Measurements from ENCODE around the gene CYP4F12. TPM values are rescaled to one million over a fixed set of nuclear protein-coding genes. Genes with fewer than 3 reads are reported as not detected.

CYP4F12 gene
- total and polyA plus RNA-seq, 2 of the 4 experiments (the other 2 are of a cell fraction): not detected

- Histone ChIP-seq H3K9me3 (ENCODE audit: control insufficient read depth, insufficient read depth, low read length) (peaks cover 10% of the 10 kb centered on the region; the same call in 1 of the 2 replicates), H3K79me1 (ENCODE audit: low read depth in 1 of 2, low read length in 2 of 2) (no peaks in the 10 kb centered on the region), H3K4me3 (ENCODE audit: insufficient read depth, low read depth, low read length) (no peak overlapping the region), H3K4me1 (ENCODE audit: control insufficient read depth, insufficient read depth, low read length) (no peaks in the 10 kb centered on the region), H3K9ac (ENCODE audit: low read depth, low read length) (no peak overlapping the region), H2AFZ (replicated peaks; ENCODE audit: low read length, poor library complexity) (no peak overlapping the region), H2AK9ac (replicated peaks; ENCODE audit: low read depth, low read length, poor library complexity) (no peak overlapping the region), H3K18ac (ENCODE audit: low read depth, low read length) (no peak overlapping the region), H3K9me1 (ENCODE audit: insufficient read depth, low read length) (no peaks in the 10 kb centered on the region), H4K20me1 (ENCODE audit: insufficient read depth, low read length) (no peaks in the 10 kb centered on the region), H3K14ac (replicated peaks; ENCODE audit: low read depth, low read length) (no peak overlapping the region), H3K27me3 (ENCODE audit: control insufficient read depth, insufficient read depth, low read length) (no peaks in the 10 kb centered on the region), H2BK15ac (ENCODE audit: low read depth, low read length) (no peak overlapping the region), H4K5ac (ENCODE audit: low read depth, low read length) (no peak overlapping the region), H3K56ac (ENCODE audit: extremely low read depth, insufficient read depth, low read length) (no peak overlapping the region), H2BK20ac (ENCODE audit: low read depth, low read length) (no peak overlapping the region), H3K23ac (ENCODE audit: low read depth, low read length) (no peak overlapping the region), H2AK5ac (ENCODE audit: low read depth, low read length) (no peak overlapping the region), H3K36me3 (ENCODE audit: control insufficient read depth, insufficient read depth, low read length) (no peaks in the 10 kb centered on the region), H2BK5ac (ENCODE audit: low read depth, low read length, poor library complexity, severe bottlenecking) (no peak overlapping the region), H3K4ac (ENCODE audit: low read depth, low read length) (no peak overlapping the region), H2BK120ac (ENCODE audit: low read depth, low read length) (no peak overlapping the region), H3K4me2 (ENCODE audit: low read depth, low read length) (no peak overlapping the region), H4K91ac (ENCODE audit: insufficient read depth, low read depth, low read length) (no peak overlapping the region), H3K27ac (ENCODE audit: insufficient read depth, low read length) (no peak overlapping the region), H4K8ac (ENCODE audit: low read depth in 2 of 2, low read length in 2 of 2) (no peak overlapping the region)
- BruUV-seq (replicated peaks): no TSS peak
- no peak for DNase-seq
- TF ChIP-seq CTCF (conservative IDR thresholded peaks at IDR 0.05; ENCODE audit: low read depth, low read length): no peak
- TF ChIP-seq MXI1 (IDR thresholded peaks at IDR 0.05; ENCODE audit: borderline replicate concordance, low read depth, low read length): no peak
- TF ChIP-seq USF2 (IDR thresholded peaks at IDR 0.05; ENCODE audit: low read depth, low read length): no peak
- no peak for TF ChIP-seq MAFK (IDR thresholded peaks at IDR 0.05; ENCODE audit: low read depth, low read length)
- no peak for TF ChIP-seq CHD1 (IDR thresholded peaks at IDR 0.05; ENCODE audit: low read depth, low read length)
- no peak for TF ChIP-seq FOS (IDR thresholded peaks at IDR 0.05; ENCODE audit: low read depth, low read length)
- TF ChIP-seq SMC3 (IDR thresholded peaks at IDR 0.05; ENCODE audit: low read depth, low read length): no peak
- no peak for TF ChIP-seq CEBPB (IDR thresholded peaks at IDR 0.05; ENCODE audit: low read depth, low read length)
- no peak for TF ChIP-seq MAZ (IDR thresholded peaks at IDR 0.05; ENCODE audit: borderline replicate concordance, low read depth, low read length)
- TF ChIP-seq NFE2L2 (IDR thresholded peaks at IDR 0.05; ENCODE audit: low read depth, low read length): no peak
- TF ChIP-seq RFX5 (IDR thresholded peaks at IDR 0.05; ENCODE audit: low read depth, low read length): no peak
- no peak for TF ChIP-seq RAD21 (IDR thresholded peaks at IDR 0.05; ENCODE audit: low read length)
- TF ChIP-seq ELK1 (IDR thresholded peaks at IDR 0.05; ENCODE audit: borderline replicate concordance, low read depth, low read length): no peak
- no peak for TF ChIP-seq RCOR1 (IDR thresholded peaks at IDR 0.05; ENCODE audit: insufficient replicate concordance, low read length)
- no peak for TF ChIP-seq POLR2A (IDR thresholded peaks at IDR 0.05; ENCODE audit: low read depth, low read length)
- no peak for TF ChIP-seq BHLHE40 (IDR thresholded peaks at IDR 0.05; ENCODE audit: low read depth, low read length)
- ChIA-PET CTCF (no interaction called here), POLR2A (ENCODE audit: unreplicated experiment) (no interaction called here)
- in situ Hi-C loops (cut with MboI; ENCODE audit: low sequenced_read_pairs) (loop anchor here (10.0 kb wide), 1 partner anchor 103 kb away; no protein-coding TSS in a partner anchor), dilution Hi-C loops (cut with HindIII; ENCODE audit: low sequenced_read_pairs, unreplicated experiment) (no loop called here), intact Hi-C loops (cut with micrococcal nuclease) (no loop called here)
- 40% methylated on average over 5 of the region's 10 CpGs; no CpG with 5 or more reads in 1 of the 2 experiments for WGBS, 2 experiments (ENCODE audit: extremely low coverage in 2 of 2, insufficient read length in 1 of 2)
- no peak for ATAC-seq (ENCODE audit: low read depth)
These were observed 852 bp upstream of the CYP4F12 start for GRCh38 chr19:15671891-15672579.

Measured in IMR-90 (cell line).